HFFc6 (cell line): Measurements from ENCODE around the gene TSPAN9. TPM values are rescaled to one million over a fixed set of nuclear protein-coding genes. Genes with fewer than 3 reads are reported as not detected.
A peak's percentile ranks its signal among the peaks of the same experiment; 100 is the strongest.

Source experiments
- DNase-seq: peaks from one replicate; pipeline ENCODE4 v3.0.0-alpha.2; 2018
- H3K27ac Mint-ChIP-seq: 2 replicates; pipeline ENCODE4 v1.8.0; 2020; ENCODE audit warnings: mild to moderate bottlenecking, mixed read lengths
- H3K27me3 Mint-ChIP-seq: 2 replicates; pipeline ENCODE4 v1.8.0; 2021; ENCODE audit warnings: mild to moderate bottlenecking, moderate library complexity, mixed read lengths; ENCODE audit not compliant: insufficient read depth
- H3K36me3 Mint-ChIP-seq: 2 replicates; pipeline ENCODE4 v1.8.0; 2021; ENCODE audit warnings: low read depth, mixed read lengths
- H3K4me1 Mint-ChIP-seq: 2 replicates; pipeline ENCODE4 v1.8.0; 2020; ENCODE audit warnings: low read depth, mixed read lengths
- H3K4me3 Mint-ChIP-seq: 2 replicates; pipeline ENCODE4 v1.8.0; 2020; ENCODE audit warnings: mild to moderate bottlenecking, moderate library complexity, mixed read lengths
- H3K9me3 Mint-ChIP-seq: 2 replicates; pipeline ENCODE4 v1.8.0; 2020; ENCODE audit warnings: mild to moderate bottlenecking, mixed read lengths
- long read RNA-seq: library from polyadenylated mRNA; unstranded; transcript quantifications from one replicate; pipeline ENCODE4 v2.0.0, GENCODE V29; 2019
- total RNA-seq, 6 experiments: library from RNA; stranded (reverse); fragmentation: NEBNext Ultra II Directional; extraction: Animal tissue kit (Norgen Biotek cat#: 25700); gene quantifications; 2 replicates in 1 of 6; 3 replicates in 5 of 6; pipeline ENCODE4 v1.2.3, GENCODE V29; 2021
- TF ChIP-seq, protein P1 (sequence below): fragments of 200-600 bp; sonication (generic); IDR thresholded peaks from 2 replicates; pipeline ENCODE4 v1.5.0; 2021; ENCODE audit warnings: antibody characterized with exemption, mild to moderate bottlenecking

The TSPAN9 gene, protein sequence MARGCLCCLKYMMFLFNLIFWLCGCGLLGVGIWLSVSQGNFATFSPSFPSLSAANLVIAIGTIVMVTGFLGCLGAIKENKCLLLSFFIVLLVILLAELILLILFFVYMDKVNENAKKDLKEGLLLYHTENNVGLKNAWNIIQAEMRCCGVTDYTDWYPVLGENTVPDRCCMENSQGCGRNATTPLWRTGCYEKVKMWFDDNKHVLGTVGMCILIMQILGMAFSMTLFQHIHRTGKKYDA
- total RNA-seq: 10 to 100 TPM; 18.1 to 35.8 (median 22.7) TPM
- long read RNA-seq, full-length matches to known transcripts: 17 of 22 reads
- long read RNA-seq, partial matches to known transcripts: 1 of 22 reads
- long read RNA-seq, other reads (novel, unspliced or antisense): 4 of 22 reads

DNA sequence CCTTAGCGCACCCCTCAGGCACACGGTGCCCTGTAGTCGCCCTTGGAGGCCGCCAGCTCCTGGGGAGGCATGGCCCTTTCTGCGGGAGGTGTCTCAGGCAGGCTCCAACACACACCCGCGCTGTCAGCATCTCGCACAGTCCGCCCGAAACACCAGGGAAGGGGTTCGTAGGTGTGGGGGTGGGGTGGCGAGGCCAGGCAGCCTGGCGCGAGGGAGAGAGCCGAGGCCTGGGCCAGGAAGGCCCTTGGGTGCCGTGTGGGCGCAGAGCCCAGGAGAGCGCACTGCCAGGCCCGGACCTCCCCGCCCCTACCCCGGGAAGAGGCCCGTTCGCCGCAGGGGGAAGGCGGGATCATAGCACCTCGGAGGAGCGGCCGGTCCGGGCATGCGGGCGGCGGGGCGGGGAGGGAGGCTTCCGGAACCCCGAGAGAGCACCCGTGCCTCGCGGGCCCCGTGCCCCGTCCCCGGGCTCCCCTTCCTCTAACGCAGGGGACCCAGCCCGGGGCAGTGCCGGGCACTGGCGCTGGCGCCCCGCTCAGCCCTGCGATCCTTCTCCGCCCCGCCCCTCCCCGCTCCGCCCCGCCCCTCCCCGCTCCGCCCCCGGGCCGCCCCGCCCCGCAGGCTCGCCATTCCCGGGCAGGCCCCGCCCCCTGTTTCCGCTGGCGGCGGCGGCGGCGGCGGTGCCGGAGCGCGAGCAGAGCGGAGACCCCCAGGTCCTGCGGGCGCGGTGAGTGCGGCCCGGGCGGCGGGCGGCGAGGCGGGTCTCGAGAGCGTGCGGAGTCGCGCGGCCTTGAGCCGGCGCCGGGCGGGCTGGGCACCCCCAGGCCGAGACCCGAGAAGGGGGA is at the start of gene TSPAN9:
TSPAN9 (plus strand) TSS at position 650 of the 842 bp plus-strand sequence. CDS start 123,815 bp downstream, outside the sequence.
- no peaks in the 10 kb centered on the region for H3K9me3 Mint-ChIP-seq
- H3K36me3 Mint-ChIP-seq: no peaks in the 10 kb centered on the region; the same call in 1 of the 2 replicates
- DNase-seq: peak; percentile 55
- peaks cover 34% of the 10 kb centered on the region for H3K4me1 Mint-ChIP-seq
- TF ChIP-seq, protein P1, sequence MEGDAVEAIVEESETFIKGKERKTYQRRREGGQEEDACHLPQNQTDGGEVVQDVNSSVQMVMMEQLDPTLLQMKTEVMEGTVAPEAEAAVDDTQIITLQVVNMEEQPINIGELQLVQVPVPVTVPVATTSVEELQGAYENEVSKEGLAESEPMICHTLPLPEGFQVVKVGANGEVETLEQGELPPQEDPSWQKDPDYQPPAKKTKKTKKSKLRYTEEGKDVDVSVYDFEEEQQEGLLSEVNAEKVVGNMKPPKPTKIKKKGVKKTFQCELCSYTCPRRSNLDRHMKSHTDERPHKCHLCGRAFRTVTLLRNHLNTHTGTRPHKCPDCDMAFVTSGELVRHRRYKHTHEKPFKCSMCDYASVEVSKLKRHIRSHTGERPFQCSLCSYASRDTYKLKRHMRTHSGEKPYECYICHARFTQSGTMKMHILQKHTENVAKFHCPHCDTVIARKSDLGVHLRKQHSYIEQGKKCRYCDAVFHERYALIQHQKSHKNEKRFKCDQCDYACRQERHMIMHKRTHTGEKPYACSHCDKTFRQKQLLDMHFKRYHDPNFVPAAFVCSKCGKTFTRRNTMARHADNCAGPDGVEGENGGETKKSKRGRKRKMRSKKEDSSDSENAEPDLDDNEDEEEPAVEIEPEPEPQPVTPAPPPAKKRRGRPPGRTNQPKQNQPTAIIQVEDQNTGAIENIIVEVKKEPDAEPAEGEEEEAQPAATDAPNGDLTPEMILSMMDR: 0 out of 2 replicates have a peak, but pooled peaks have one; percentile 8
- peak within 1 kb of the TSS; percentile 86 for H3K27ac Mint-ChIP-seq
- peak within 1 kb of the TSS; percentile 87 for H3K4me3 Mint-ChIP-seq
- no peaks in the 10 kb centered on the region; the same call in 1 of the 2 replicates for H3K27me3 Mint-ChIP-seq

DNA sequence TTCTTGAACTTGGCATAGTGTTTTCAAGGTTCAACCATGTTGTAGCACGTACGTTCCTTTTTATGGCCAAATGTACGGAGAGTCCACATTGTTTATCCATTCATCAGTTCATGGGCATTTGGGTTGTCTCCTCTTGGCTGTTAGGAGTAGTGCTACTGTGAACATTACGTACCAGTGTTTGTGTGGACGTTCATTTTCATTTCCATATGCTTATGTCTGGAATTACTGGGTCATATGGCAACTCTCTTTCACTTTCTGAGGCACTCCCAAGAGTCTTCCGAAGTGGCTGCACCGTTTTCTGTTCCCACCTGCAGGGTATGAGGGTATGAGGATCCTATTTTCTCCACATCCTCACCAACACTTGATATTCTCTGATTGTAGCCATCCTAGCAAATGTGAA is 49.1 kb upstream of the TSPAN9 start:
- no peaks in the 10 kb centered on the region for H3K27me3 Mint-ChIP-seq
- peaks cover 2% of the 10 kb centered on the region; the same call in 1 of the 2 replicates for H3K36me3 Mint-ChIP-seq
- TF ChIP-seq, protein P1: no peak

DNA sequence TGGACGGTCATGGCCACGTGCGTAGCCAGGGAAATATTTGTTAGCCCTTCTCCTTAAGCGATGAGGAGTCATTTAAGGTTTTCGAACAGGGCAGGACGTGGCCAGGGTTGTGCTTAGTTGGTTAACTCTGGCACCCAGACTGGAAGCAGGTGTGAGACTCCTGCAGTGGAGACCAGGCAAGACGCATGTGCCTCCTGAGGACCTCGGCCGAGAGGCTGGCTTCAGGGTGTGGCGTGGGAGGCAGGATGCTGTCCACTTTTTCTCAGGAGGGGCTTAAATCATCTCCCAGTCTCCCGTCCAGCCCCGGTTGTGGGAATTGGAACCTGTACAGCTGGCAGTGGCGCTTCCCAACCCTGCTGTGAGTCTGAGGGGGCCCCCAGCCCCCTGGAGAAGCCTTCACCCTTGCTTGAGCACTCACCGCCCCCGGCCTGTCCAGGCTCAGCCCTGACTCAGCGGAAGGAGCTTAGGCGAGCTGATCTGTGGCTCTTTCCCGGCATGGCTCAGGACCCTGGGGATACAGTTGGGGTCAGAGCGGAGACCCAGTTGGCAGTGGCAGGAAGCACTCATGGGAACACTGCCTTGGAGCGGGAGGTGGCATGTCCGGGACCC is 46.3 kb upstream of the TSPAN9 start:
- H3K27ac Mint-ChIP-seq: no peak overlapping the region
- no peak overlapping the region for H3K4me3 Mint-ChIP-seq
- H3K36me3 Mint-ChIP-seq: no peaks in the 10 kb centered on the region
- TF ChIP-seq, protein P1: no peak
- peaks cover 12% of the 10 kb centered on the region; the same call in 1 of the 2 replicates for H3K4me1 Mint-ChIP-seq
- H3K27me3 Mint-ChIP-seq: no peaks in the 10 kb centered on the region
- DNase-seq: no peak
- no peaks in the 10 kb centered on the region for H3K9me3 Mint-ChIP-seq

More for the DNA sequence above, 49.1 kb upstream of the TSPAN9 start:
- Mint-ChIP-seq H3K4me1 (no peaks in the 10 kb centered on the region), H3K27ac (no peak overlapping the region), H3K9me3 (no peaks in the 10 kb centered on the region), H3K4me3 (no peak overlapping the region)
- no peak for DNase-seq

DNA sequence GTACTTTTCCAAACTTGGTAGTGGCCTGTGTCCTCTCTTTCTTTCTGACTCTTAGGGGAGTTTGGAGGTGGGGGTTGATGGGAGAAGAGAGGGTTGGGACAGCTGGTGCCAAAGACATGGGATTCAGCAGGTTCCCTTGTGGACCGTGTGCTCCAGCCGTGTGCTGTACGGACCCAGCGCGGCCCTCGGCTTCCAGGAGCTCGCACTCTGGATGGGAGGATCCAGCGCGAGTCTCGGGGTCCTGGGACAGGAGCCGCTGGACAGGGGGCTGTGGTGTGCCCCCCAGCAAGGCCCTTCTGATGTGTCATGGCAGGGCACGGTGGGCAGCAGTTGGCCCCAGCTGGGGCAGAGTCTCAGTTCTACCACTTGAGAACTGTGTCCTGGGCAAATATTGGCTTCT is 45.0 kb upstream of the TSPAN9 start:
- TF ChIP-seq, protein P1: no peak
- no peak for DNase-seq
- no peaks in the 10 kb centered on the region for H3K9me3 Mint-ChIP-seq
- no peaks in the 10 kb centered on the region for H3K27me3 Mint-ChIP-seq
- no peak overlapping the region for H3K4me3 Mint-ChIP-seq
- H3K27ac Mint-ChIP-seq: no peak overlapping the region
- peaks cover 12% of the 10 kb centered on the region; the same call in 1 of the 2 replicates for H3K4me1 Mint-ChIP-seq
- H3K36me3 Mint-ChIP-seq: no peaks in the 10 kb centered on the region

DNA sequence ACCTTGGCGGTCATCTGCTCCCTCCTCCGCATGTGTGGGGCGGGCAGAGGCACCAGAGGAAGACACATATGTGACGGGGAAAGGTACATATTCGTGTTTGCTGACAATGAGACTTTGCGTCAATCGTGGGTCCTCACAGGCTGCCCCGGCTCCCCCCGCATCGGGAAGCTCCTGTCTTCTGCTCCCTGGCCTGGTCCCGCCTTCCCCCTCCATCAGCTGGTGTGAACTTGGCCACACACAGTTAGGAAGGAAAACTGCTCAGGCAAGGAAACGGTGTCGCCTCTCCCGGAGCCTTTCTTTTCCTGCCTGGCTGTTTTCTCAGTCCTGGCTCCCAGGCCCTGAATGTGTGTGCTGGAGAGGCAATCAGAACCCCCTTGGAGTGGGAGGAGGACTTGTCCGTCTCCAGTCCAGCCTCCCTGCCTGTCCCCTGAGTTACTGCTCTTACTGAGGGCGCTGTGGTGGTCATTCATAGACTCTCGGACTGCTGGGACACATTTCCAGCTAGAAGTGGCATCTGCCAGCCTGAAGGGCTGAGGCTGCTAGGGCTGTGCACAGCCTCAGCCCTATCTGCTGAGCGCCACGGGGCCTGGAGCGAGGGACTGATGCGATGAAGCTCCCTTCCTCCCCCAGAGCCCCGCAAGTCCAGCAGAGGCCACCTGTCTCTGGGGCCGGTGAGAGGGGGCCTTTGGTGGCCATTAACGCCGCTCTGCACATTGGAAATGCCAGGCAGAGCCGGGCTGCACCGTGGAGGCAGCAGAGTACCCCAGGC is 44.2 kb upstream of the TSPAN9 start:
- TF ChIP-seq, protein P1: no peak
- H3K36me3 Mint-ChIP-seq: no peaks in the 10 kb centered on the region
- H3K27me3 Mint-ChIP-seq: no peaks in the 10 kb centered on the region
- no peak overlapping the region for H3K27ac Mint-ChIP-seq
- DNase-seq: no peak
- H3K9me3 Mint-ChIP-seq: no peaks in the 10 kb centered on the region
- H3K4me3 Mint-ChIP-seq: no peak overlapping the region
- peaks cover 12% of the 10 kb centered on the region; the same call in 1 of the 2 replicates for H3K4me1 Mint-ChIP-seq
